RWPE1 (cell line): ENCODE measurements around the gene PTPN20.
"Not testable (repeated sequence)": the region's sequence is repeated elsewhere in the genome, so short reads cannot be mapped to it uniquely, and the experiment has no call there.

Experiments
- CTCF ChIA-PET: fragments of 350-600 bp; sonication (Branson Sonifier 250); formaldehyde crosslinking; extraction: SDS; loops from one replicate; lab custom pipeline; 2021; lab: Yijun Ruan, JAX
- POLR2A ChIA-PET: fragments of 400-600 bp; formaldehyde crosslinking; extraction: SDS; loops from one replicate; lab custom pipeline; 2020; ENCODE audit warnings: antibody characterized with exemption; ENCODE audit not compliant: low non-redundant PET; lab: Yijun Ruan, JAX
- DNase-seq: peaks from one replicate; pipeline ENCODE4 v3.0.0; 2012; ENCODE audit warnings: low spot score
- H3K27ac ChIP-seq: fragments of 450-650 bp; 2 replicates; pipeline ENCODE4 v1.5.1; 2017
- CTCF ChIP-seq: fragments of 450-650 bp; conservative IDR thresholded peaks from 2 replicates; pipeline ENCODE4 v1.5.1; 2017; ENCODE audit warnings: low read depth, mild to moderate bottlenecking

The PTPN20 gene

GRCh38 chr10:46928810-46929209, 17.6 kb downstream of the PTPN20 start:
- POLR2A ChIA-PET, DNase-seq, CTCF ChIA-PET, H3K27ac ChIP-seq: not testable (repeated sequence)

- H3K27ac ChIP-seq, DNase-seq, CTCF ChIA-PET, POLR2A ChIA-PET: not testable (repeated sequence)
Measured at GRCh38 chr10:46932383-46932782, 21.2 kb downstream of the PTPN20 start.

GRCh38 chr10:46941091-46941490, 29.9 kb downstream of the PTPN20 start:
- POLR2A ChIA-PET, H3K27ac ChIP-seq, DNase-seq, CTCF ChIA-PET: not testable (repeated sequence)

- DNase-seq, POLR2A ChIA-PET, H3K27ac ChIP-seq, CTCF ChIA-PET: not testable (repeated sequence)
Measured at GRCh38 chr10:46948687-46949518, 37.7 kb downstream of the PTPN20 start.

GRCh38 chr10:46952540-46952939, 41.3 kb downstream of the PTPN20 start:
- POLR2A ChIA-PET, H3K27ac ChIP-seq, DNase-seq, CTCF ChIA-PET: not testable (repeated sequence)

- H3K27ac ChIP-seq, DNase-seq, CTCF ChIA-PET, POLR2A ChIA-PET: not testable (repeated sequence)
Measured at GRCh38 chr10:46960742-46961141, 49.5 kb downstream of the PTPN20 start.

- H3K27ac ChIP-seq, POLR2A ChIA-PET, DNase-seq, CTCF ChIA-PET: not testable (repeated sequence)
Measured at GRCh38 chr10:46963356-46963755, 52.1 kb downstream of the PTPN20 start.

- POLR2A ChIA-PET, DNase-seq, CTCF ChIA-PET, H3K27ac ChIP-seq: not testable (repeated sequence)
Measured at GRCh38 chr10:46967013-46967412, 55.8 kb downstream of the PTPN20 start.

- CTCF ChIA-PET, DNase-seq, H3K27ac ChIP-seq, POLR2A ChIA-PET: not testable (repeated sequence)
Measured at GRCh38 chr10:46980223-46980622, 69.0 kb downstream of the PTPN20 start.

GRCh38 chr10:46987233-46987924, 76.2 kb downstream of the PTPN20 start:
- DNase-seq, CTCF ChIA-PET, POLR2A ChIA-PET, H3K27ac ChIP-seq: not testable (repeated sequence)

GRCh38 chr10:46992803-46993561, 81.8 kb downstream of the PTPN20 start:
- peak; percentile 42 for DNase-seq
- CTCF ChIA-PET: interaction anchor here (0.8 kb wide), 1 partner anchor 78 kb away, joined by 3 read pairs; no protein-coding TSS in a partner anchor
- POLR2A ChIA-PET: no interaction called here

More at GRCh38 chr10:46992803-46993561, 81.8 kb downstream of the PTPN20 start:
- H3K27ac ChIP-seq: no peak overlapping the region
- TF ChIP-seq CTCF: peak; percentile 35
